CD4-positive, alpha-beta T cell treated with Interleukin-21 for 1 hour (primary cell): ENCODE measurements around the gene VPS26C.
"Not testable (repeated sequence)": the region's sequence is repeated elsewhere in the genome, so short reads cannot be mapped to it uniquely, and the experiment has no call there.

Experiments used
- DNase-seq: peaks from one replicate; pipeline ENCODE4 v3.0.0-alpha.2; 2020

The VPS26C gene

GRCh38 chr21:37227071-37228002, 39.8 kb downstream of the VPS26C start:
- no peak for DNase-seq

DNA sequence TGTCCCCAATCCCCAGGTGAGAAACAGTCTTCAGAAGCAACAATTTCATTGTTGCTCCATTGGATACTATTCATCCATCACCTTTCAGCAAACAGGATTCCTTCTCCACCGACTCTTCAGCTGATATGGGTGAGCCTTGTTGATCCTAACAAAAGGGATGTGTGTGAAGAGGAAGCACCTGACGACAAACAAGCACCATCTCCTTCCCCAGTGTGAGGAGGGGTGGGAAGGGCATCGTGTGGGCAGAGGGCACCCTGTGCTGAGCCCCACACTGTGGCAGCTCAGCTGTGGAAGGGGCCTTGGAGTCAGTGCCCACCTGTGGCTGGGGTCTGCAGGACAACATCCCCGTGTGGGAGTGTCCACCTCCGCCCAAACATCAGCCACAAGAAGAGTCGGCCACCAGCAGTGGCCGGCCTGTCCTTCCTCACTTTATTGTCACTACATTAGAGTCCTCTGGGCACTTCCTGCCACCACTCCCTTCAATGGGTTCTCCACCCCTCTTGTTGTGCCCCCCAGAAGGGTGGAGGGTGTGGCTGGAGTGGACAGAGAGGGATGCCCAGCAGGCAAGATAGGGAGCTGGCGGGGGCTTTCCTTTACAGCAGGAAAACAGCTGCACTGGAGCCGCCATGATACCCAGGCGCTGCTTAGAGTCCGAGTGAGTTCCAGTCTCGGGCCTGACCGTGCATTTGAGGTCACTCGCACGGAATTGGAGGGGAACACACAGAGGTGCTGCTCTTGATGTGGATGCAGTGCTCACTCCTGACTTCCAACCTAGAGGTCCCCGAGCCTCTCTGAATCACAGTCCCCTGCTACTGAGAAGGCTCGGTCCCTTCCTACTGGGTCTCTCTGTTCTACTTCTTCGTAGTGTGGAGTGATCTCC, 40.9 kb downstream of the VPS26C start:
- no peak for DNase-seq

- DNase-seq = peak; percentile 49
Measured at GRCh38 chr21:37224861-37225839, 42.0 kb downstream of the VPS26C start.

- no peak for DNase-seq
Measured at GRCh38 chr21:37223804-37224345, 43.3 kb downstream of the VPS26C start.

- DNase-seq = not testable (repeated sequence)
Measured at GRCh38 chr21:37222248-37222647, 44.9 kb downstream of the VPS26C start.

- peak; percentile 94 for DNase-seq
Measured at GRCh38 chr21:37220981-37221664, 46.0 kb downstream of the VPS26C start.

DNA sequence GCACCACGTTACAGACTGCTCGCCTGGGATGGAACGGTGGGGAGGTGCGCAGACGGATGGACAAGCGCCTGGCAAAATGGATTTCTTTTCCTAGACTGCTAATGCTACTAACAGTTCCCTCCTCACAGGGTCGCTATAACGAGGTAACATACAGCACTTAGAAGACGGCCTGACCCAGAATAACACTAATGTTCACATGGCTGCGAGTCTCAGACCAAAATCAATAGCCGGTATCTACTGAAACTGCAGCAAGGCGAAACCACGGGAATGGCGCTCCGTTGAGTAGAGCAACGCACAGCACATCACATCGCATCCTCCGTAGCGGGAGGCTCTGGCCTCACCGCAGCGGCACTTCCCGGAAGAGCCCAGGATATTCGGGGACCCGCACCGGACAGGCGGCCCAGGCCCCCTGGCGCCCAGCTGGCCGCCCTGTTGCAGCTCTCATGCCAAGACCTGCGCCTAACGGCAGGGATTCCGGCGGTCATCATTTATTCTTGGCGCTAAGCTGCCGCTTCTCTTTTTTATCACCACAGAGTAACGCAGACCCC, 46.6 kb downstream of the VPS26C start:
- DNase-seq = peak; percentile 44

GRCh38 chr21:37219761-37220432, 47.2 kb downstream of the VPS26C start:
- DNase-seq = peak; percentile 38

DNA sequence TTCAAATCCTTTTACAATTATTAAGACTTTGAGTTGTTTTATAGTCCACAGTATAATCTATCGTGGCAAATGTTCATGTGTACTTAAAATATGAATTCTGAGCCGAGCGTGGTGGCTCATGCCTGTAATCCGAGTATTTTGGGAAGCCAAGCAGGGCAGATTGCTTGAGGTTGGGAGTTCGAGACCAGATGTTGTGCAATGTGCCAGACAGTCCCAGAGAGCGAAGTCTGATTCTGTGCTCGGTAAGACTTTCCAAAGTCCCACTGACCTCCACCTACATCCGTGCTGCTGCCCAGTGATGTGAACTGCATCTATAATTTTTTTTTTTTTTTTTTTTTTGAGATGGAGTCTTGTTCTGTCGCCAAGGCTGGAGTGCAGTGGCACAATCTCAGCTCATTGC, 52.2 kb downstream of the VPS26C start:
- DNase-seq = no peak

DNA sequence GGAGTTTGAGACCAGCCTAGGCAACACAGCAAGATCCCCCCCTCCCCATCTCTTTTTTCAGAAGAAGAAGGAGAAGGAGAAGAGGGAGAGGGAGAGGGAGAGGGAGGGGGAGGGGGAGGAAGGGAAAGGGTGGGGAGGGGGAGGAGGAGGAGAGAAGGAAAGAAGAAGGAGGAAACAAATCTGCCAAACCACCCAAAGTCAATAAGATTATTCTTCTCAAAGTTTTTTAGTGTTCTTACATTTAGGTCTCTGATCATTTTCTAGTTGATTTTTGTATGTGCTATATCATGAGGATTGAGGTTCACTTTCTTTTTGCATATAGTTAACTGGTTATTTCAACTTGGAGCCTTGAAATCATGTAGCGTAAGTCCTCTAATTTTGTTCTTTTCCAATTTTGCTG, 56.3 kb downstream of the VPS26C start:
- DNase-seq = no peak

GRCh38 chr21:37210130-37210529, 57.0 kb downstream of the VPS26C start:
- no peak for DNase-seq

DNA sequence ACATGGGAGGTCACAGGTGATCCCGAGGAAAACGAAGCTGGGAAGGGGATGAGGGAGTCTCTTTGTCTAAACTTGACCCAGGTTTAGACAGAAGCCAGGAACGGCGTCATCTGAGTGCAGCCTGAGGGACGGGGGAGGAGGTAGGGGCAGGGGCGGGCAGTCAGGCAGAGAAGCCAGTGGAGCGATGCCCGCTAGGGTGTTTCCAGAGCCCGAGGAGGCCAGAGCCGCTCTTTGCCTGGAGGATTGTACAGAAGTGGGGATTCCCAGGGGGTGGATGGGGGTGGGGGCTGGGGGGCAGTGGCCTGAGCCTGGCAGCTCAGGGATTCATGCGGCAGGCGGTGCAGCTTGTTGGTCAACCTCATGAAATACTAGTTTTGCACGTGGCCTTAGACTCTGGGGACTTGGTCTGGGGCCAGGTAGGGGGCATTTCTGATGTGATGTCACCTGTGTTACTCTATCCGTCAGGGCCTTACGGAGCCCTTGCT, 58.4 kb downstream of the VPS26C start:
- no peak for DNase-seq

- peak; percentile 22 for DNase-seq
Measured at GRCh38 chr21:37208056-37208721, 58.9 kb downstream of the VPS26C start.

- no peak for DNase-seq
Measured at GRCh38 chr21:37207441-37208009, 59.6 kb downstream of the VPS26C start.

- no peak for DNase-seq
Measured at GRCh38 chr21:37206496-37206895, 60.6 kb downstream of the VPS26C start.

GRCh38 chr21:37204580-37204979, 62.6 kb downstream of the VPS26C start:
- DNase-seq = no peak

GRCh38 chr21:37202221-37203110, 64.7 kb downstream of the VPS26C start:
- DNase-seq = no peak
